BE2C (cell line): ENCODE data around the gene BIN1.

ENCODE experiments used
- DNase-seq: peaks from one replicate; pipeline ENCODE4 v3.0.0-alpha.2; 2020
- H3K27me3 ChIP-seq: fragments of 250-450 bp; sonication (Bioruptor Pico); 2 replicates; pipeline ENCODE4 v1.5.1; 2020; ENCODE audit warnings: mild to moderate bottlenecking
- H3K36me3 ChIP-seq: fragments of 250-450 bp; sonication (Bioruptor Pico); 2 replicates; pipeline ENCODE4 v1.5.1; 2020; ENCODE audit warnings: mild to moderate bottlenecking
- H3K4me1 ChIP-seq: fragments of 250-450 bp; sonication (Bioruptor Pico); 2 replicates; pipeline ENCODE4 v1.5.1; 2020
- H3K4me3 ChIP-seq: 2 replicates; pipeline ENCODE4 v1.5.1; 2011; ENCODE audit warnings: low read depth, low read length
- H3K9me3 ChIP-seq: fragments of 250-450 bp; sonication (Bioruptor Pico); 2 replicates; pipeline ENCODE4 v1.5.1; 2020
- CTCF ChIP-seq: IDR thresholded peaks from 2 replicates; pipeline ENCODE4 v1.5.1; 2012; ENCODE audit warnings: mild to moderate bottlenecking, low read depth, low read length

Gene BIN1

DNA sequence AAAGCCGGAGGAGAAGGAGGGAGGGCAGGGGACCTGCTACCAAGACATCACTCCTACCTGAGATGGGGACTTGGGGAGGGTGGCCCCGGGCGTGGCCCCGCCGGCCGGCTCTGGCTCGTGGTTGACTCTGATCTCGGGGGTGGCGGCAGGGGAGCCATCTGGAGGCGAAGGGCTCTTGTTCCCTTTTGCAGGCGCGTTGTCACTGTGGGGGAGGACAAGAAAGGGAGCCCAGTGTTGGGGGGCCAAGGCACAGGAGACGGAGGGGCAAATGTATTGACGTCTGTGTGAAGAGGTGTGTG lies 48.1 kb downstream of the BIN1 start:
- no peaks in the 10 kb centered on the region for H3K4me1 ChIP-seq
- no peaks in the 10 kb centered on the region for H3K9me3 ChIP-seq
- no peak for TF ChIP-seq CTCF
- H3K4me3 ChIP-seq, result no peak overlapping the region
- no peaks in the 10 kb centered on the region for H3K27me3 ChIP-seq
- H3K36me3 ChIP-seq, result peaks cover 5% of the 10 kb centered on the region; the same call in 1 of the 2 replicates
- no peak for DNase-seq

- no peaks in the 10 kb centered on the region for H3K9me3 ChIP-seq
- peaks cover 3% of the 10 kb centered on the region; the same call in 1 of the 2 replicates for H3K36me3 ChIP-seq
- no peak overlapping the region for H3K4me3 ChIP-seq
- TF ChIP-seq CTCF, result no peak
- no peaks in the 10 kb centered on the region for H3K27me3 ChIP-seq
- H3K4me1 ChIP-seq, result no peaks in the 10 kb centered on the region
- no peak for DNase-seq
Measured at GRCh38 chr2:127058246-127058953, 48.6 kb downstream of the BIN1 start.

DNA sequence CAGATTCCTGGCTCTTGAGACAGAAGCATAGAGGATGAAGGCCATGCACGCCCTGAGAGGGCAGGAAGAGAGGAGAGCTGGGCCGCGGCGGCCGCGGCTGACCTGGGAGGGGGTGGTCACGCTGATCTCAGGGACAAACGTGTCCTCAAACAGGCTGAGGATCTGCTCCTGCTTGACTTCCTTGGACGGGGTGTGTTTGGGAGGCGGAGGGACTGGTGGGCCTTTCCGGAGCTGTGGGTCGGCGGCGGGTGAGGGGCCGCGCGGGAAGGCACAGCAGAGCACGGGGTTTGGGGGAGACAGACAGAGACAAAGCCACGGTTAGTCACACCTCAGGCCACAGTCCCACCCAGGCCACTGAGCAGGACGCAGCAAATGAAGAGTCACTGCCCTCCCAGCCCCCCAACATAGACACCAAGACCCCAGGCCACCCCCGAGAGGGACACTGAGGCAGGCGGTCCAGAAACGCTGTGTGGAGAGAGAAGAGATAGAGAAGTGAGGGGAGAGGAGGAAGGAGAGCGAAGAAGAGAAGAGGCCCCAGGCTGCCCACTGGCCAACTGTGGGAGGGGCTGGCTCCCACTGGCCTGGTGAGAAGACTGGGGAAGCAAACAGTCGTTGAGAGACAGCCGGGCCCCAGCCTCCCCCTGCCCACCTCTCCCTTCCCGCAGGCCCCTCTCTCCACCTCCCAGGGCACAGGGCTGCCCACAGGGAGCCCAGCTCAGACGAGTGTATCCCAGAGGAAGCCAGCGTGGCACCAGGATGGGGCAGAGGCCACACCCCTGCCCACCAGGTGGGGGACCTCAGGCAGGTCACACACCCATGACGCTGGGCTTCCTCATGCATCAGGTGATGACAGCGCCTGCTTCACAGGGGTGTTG lies 49.3 kb downstream of the BIN1 start:
- TF ChIP-seq CTCF, result no peak
- Histone ChIP-seq H3K27me3 (no peaks in the 10 kb centered on the region), H3K36me3 (no peaks in the 10 kb centered on the region), H3K9me3 (no peaks in the 10 kb centered on the region), H3K4me3 (no peak overlapping the region), H3K4me1 (no peaks in the 10 kb centered on the region)
- no peak for DNase-seq

DNA sequence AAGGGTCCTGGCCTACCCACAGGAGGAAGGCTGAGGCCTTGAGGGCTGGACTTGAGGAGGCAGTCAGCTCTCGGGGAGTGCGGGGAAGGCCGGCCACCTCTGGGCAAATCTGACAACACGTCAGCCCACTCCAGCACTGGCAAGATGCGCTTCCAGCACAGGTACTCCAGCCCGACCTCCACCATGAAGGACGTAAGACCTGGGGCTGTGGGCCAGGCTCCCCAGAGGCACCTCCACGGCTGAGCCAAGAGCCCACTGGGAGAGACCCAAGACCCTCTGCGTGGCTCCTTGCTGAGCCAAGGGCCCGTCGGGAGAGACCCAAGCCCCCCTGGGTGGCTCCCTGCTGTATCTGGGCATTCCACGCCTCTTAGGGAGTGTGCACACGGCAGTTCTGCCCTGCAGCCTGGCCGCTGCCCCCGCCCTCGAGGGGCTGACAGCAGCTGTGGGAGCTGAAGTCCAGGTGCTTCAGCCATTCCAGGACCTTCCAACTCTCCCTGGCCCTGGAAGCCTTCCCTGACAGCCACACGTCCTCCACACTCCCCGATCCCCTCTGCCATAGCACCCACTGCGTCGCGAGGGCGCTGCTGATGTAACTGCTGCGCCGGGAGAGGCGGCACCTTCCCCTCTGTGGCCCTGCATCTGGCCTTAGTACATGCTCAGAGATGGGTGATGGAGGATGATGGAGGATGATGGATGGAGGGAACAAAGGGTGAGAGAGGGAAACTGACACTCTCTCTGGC lies 50.2 kb downstream of the BIN1 start:
- no peak for DNase-seq
- Histone ChIP-seq H3K36me3 (no peaks in the 10 kb centered on the region), H3K9me3 (no peaks in the 10 kb centered on the region), H3K4me3 (no peak overlapping the region), H3K4me1 (no peaks in the 10 kb centered on the region), H3K27me3 (no peaks in the 10 kb centered on the region)
- TF ChIP-seq CTCF, result no peak

- Histone ChIP-seq H3K4me3 (no peak overlapping the region), H3K27me3 (no peaks in the 10 kb centered on the region), H3K36me3 (no peaks in the 10 kb centered on the region), H3K9me3 (no peaks in the 10 kb centered on the region), H3K4me1 (no peaks in the 10 kb centered on the region)
- no peak for DNase-seq
- no peak for TF ChIP-seq CTCF
Measured at GRCh38 chr2:127056086-127056485, 50.9 kb downstream of the BIN1 start.
